Measurements from ENCODE around the gene MGAT5B.

MGAT5B gene

DNA sequence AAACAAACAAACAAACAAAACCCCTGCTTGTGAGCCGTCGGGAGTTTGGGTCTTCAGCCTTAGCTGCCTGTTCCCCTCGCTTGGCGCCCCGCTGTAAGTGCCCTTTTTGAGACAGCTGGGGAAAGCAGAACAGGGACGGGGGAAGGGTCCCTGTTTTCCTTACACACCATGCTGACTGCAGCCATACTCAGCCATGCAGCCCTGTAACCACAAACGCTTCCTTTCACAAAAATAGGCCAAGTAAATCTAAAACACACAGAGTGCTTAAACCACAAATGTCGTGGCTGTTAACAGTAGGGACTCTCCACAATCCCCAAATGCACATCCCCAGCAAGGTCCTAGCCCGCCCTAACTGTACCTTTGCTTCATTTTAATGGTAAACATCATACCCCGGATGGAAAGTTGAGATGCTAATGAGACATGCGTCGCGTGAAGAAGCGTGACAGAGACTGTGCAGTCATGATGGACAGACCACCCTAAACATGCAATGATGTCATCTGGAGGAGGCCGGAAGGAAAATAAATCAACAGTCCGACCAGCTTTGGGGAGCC, 129.9 kb downstream of the MGAT5B start:
- H3K4me2 ChIP-seq (ENCODE audit: low read length) = no peak overlapping the region
- no peak overlapping the region for H3K4me3 ChIP-seq (ENCODE audit: low read depth, low read length)
- no peak overlapping the region for H3K27ac ChIP-seq (ENCODE audit: low read depth, low read length)
- H2BK5ac ChIP-seq (ENCODE audit: low read depth, low read length, poor library complexity) = no peak overlapping the region
- H4K8ac ChIP-seq (ENCODE audit: low read depth, low read length) = no peak overlapping the region
- no peak overlapping the region for H2BK120ac ChIP-seq (ENCODE audit: insufficient read depth, low read length, poor library complexity)
- no peaks in the 10 kb centered on the region for H3K36me3 ChIP-seq (ENCODE audit: control insufficient read depth in 1 of 2, insufficient read depth in 2 of 2, low read length in 2 of 2)
- H3K79me2 ChIP-seq (ENCODE audit: control insufficient read depth, insufficient read depth, low read length, poor library complexity) = no peaks in the 10 kb centered on the region
- no peak overlapping the region for H2AK5ac ChIP-seq (ENCODE audit: low read length)
- H3K18ac ChIP-seq (ENCODE audit: low read length) = no peak overlapping the region
- no CpG with 5 or more reads among the region's 16 CpGs for WGBS (ENCODE audit: extremely low coverage, insufficient coverage, insufficient read length)
- H4K12ac ChIP-seq (ENCODE audit: low read depth, low read length) = no peak overlapping the region
- no peaks in the 10 kb centered on the region for H3K27me3 ChIP-seq (ENCODE audit: insufficient read depth, low read length)
- H3K4ac ChIP-seq (ENCODE audit: low read depth, low read length) = no peak overlapping the region
- no peaks in the 10 kb centered on the region for H3K79me1 ChIP-seq (ENCODE audit: low read length)
- no peaks in the 10 kb centered on the region for H3K9me3 ChIP-seq (ENCODE audit: insufficient read depth, low read depth, low read length)
- no peak overlapping the region for H2AFZ ChIP-seq (ENCODE audit: insufficient read depth, low read length, poor library complexity)
- H3K9ac ChIP-seq (ENCODE audit: low read length) = no peak overlapping the region
- no peak for DNase-seq
- H3K23ac ChIP-seq (ENCODE audit: low read length) = no peak overlapping the region
- peaks cover 2% of the 10 kb centered on the region in 2 experiments for H3K4me1 ChIP-seq (ENCODE audit: control insufficient read depth in 1 of 2, insufficient read depth in 2 of 2, low read length in 2 of 2)
- no peak overlapping the region for H3K14ac ChIP-seq (ENCODE audit: low read length)
- H4K91ac ChIP-seq (ENCODE audit: low read depth, low read length) = no peak overlapping the region
- no peak overlapping the region for H2BK12ac ChIP-seq (ENCODE audit: low read length)

GRCh38 chr17:76998839-76999238, 130.6 kb downstream of the MGAT5B start:
- no peaks in the 10 kb centered on the region for H3K9me3 ChIP-seq (ENCODE audit: insufficient read depth, low read depth, low read length)
- no peak overlapping the region for H2BK5ac ChIP-seq (ENCODE audit: low read depth, low read length, poor library complexity)
- no peak overlapping the region for H3K4me2 ChIP-seq (ENCODE audit: low read length)
- H2AFZ ChIP-seq (ENCODE audit: insufficient read depth, low read length, poor library complexity) = no peak overlapping the region
- no peak overlapping the region for H2BK120ac ChIP-seq (ENCODE audit: insufficient read depth, low read length, poor library complexity)
- no peak overlapping the region for H4K8ac ChIP-seq (ENCODE audit: low read depth, low read length)
- WGBS (ENCODE audit: extremely low coverage, insufficient coverage, insufficient read length) = no CpG with 5 or more reads among the region's 8 CpGs
- H3K79me2 ChIP-seq (ENCODE audit: control insufficient read depth, insufficient read depth, low read length, poor library complexity) = no peaks in the 10 kb centered on the region
- H3K36me3 ChIP-seq (ENCODE audit: control insufficient read depth in 1 of 2, insufficient read depth in 2 of 2, low read length in 2 of 2) = no peaks in the 10 kb centered on the region
- H3K18ac ChIP-seq (ENCODE audit: low read length) = no peak overlapping the region
- no peak overlapping the region for H3K14ac ChIP-seq (ENCODE audit: low read length)
- no peak overlapping the region for H3K27ac ChIP-seq (ENCODE audit: low read depth, low read length)
- H2AK5ac ChIP-seq (ENCODE audit: low read length) = no peak overlapping the region
- no peak overlapping the region for H3K23ac ChIP-seq (ENCODE audit: low read length)
- H4K12ac ChIP-seq (ENCODE audit: low read depth, low read length) = no peak overlapping the region
- DNase-seq = no peak
- H2BK12ac ChIP-seq (ENCODE audit: low read length) = no peak overlapping the region
- no peaks in the 10 kb centered on the region for H3K79me1 ChIP-seq (ENCODE audit: low read length)
- H3K4me3 ChIP-seq (ENCODE audit: low read depth, low read length) = no peak overlapping the region
- H3K27me3 ChIP-seq (ENCODE audit: insufficient read depth, low read length) = no peaks in the 10 kb centered on the region
- H3K4me1 ChIP-seq (ENCODE audit: control insufficient read depth in 1 of 2, insufficient read depth in 2 of 2, low read length in 2 of 2) = peaks cover 2% of the 10 kb centered on the region in 2 experiments
- H3K9ac ChIP-seq (ENCODE audit: low read length) = no peak overlapping the region
- H4K91ac ChIP-seq (ENCODE audit: low read depth, low read length) = no peak overlapping the region
- H3K4ac ChIP-seq (ENCODE audit: low read depth, low read length) = no peak overlapping the region
